GM23338 (cell line): ENCODE data around the gene SPRY2. TPM values are rescaled to one million over a fixed set of nuclear protein-coding genes. Genes with fewer than 3 reads are reported as not detected.
A peak's percentile ranks its signal among the peaks of the same experiment; 100 is the strongest.

ENCODE experiments used
- ATAC-seq: fragments of 200-7000 bp; cut with Tn5 transposase; 3 replicates; pipeline ENCODE4 v1.9.1; 2020
- DNase-seq: peaks from one replicate; pipeline ENCODE4 v3.0.0-alpha.2; 2015; ENCODE audit warnings: low spot score
- H2AFZ ChIP-seq: fragments of 200-600 bp; sonication (generic); 2 replicates; pipeline ENCODE4 v1.8.0; 2016; ENCODE audit warnings: antibody characterized with exemption, mild to moderate bottlenecking, moderate library complexity
- H3F3A ChIP-seq: fragments of 200-600 bp; sonication (generic); replicated peaks from 2 replicates; pipeline ENCODE4 v1.8.0; 2017; ENCODE audit warnings: antibody characterized with exemption, mixed run types, low read depth
- H3K27ac ChIP-seq: fragments of 200-600 bp; sonication (generic); 2 replicates; pipeline ENCODE4 v1.6.1; 2016; ENCODE audit warnings: low read depth
- H3K27me3 ChIP-seq: fragments of 200-600 bp; sonication (generic); 2 replicates; pipeline ENCODE4 v1.8.0; 2016; ENCODE audit warnings: mild to moderate bottlenecking, mixed run types, moderate library complexity; ENCODE audit not compliant: insufficient read depth
- H3K36me3 ChIP-seq: fragments of 200-600 bp; sonication (generic); 2 replicates; pipeline ENCODE4 v1.8.0; 2016; ENCODE audit warnings: mild to moderate bottlenecking; ENCODE audit not compliant: insufficient read depth
- H3K4me1 ChIP-seq: fragments of 200-600 bp; sonication (generic); 2 replicates; pipeline ENCODE4 v1.8.0; 2016; ENCODE audit warnings: mild to moderate bottlenecking, moderate library complexity; ENCODE audit not compliant: insufficient read depth
- H3K4me2 ChIP-seq: fragments of 200-600 bp; sonication (generic); 2 replicates; pipeline ENCODE4 v1.7.1; 2017; ENCODE audit warnings: mixed run types
- H3K4me3 ChIP-seq: fragments of 200-600 bp; sonication (generic); 2 replicates; pipeline ENCODE4 v1.6.1; 2016; ENCODE audit warnings: mixed run types
- H3K79me2 ChIP-seq: fragments of 200-600 bp; sonication (generic); replicated peaks from 2 replicates; pipeline ENCODE4 v1.8.0; 2017; ENCODE audit warnings: mild to moderate bottlenecking; ENCODE audit not compliant: insufficient read depth
- H3K9me2 ChIP-seq: fragments of 200-600 bp; sonication (generic); 2 replicates; pipeline ENCODE4 v1.8.0; 2017; ENCODE audit not compliant: insufficient read depth
- H4K20me1 ChIP-seq: fragments of 200-600 bp; sonication (generic); replicated peaks from 2 replicates; pipeline ENCODE4 v1.8.0; 2017; ENCODE audit warnings: mild to moderate bottlenecking; ENCODE audit not compliant: insufficient read depth
- H3K27ac Mint-ChIP-seq: 2 replicates; pipeline ENCODE4 v1.8.0; 2020; ENCODE audit warnings: inconsistent platforms, mild to moderate bottlenecking, moderate library complexity, mixed read lengths
- H3K27me3 Mint-ChIP-seq: 3 replicates; pipeline ENCODE4 v1.8.0; 2022; ENCODE audit warnings: low read depth, mild to moderate bottlenecking, moderate library complexity, mixed read lengths, inconsistent platforms; ENCODE audit not compliant: insufficient read depth, poor library complexity
- H3K36me3 Mint-ChIP-seq: 3 replicates; pipeline ENCODE4 v1.8.0; 2021; ENCODE audit warnings: low read depth, mild to moderate bottlenecking, inconsistent platforms, moderate library complexity, mixed read lengths
- H3K4me1 Mint-ChIP-seq: 3 replicates; pipeline ENCODE4 v1.8.0; 2020; ENCODE audit warnings: mild to moderate bottlenecking, inconsistent platforms, mixed read lengths
- H3K4me3 Mint-ChIP-seq: 3 replicates; pipeline ENCODE4 v1.8.0; 2021; ENCODE audit warnings: moderate library complexity, mild to moderate bottlenecking, inconsistent platforms, mixed read lengths
- H3K9me3 Mint-ChIP-seq: 3 replicates; pipeline ENCODE4 v1.8.0; 2020; ENCODE audit warnings: moderate library complexity, mild to moderate bottlenecking, inconsistent platforms, mixed read lengths
- CREB1 ChIP-seq: fragments of 250-450 bp; sonication (Bioruptor Pico); IDR thresholded peaks from 2 replicates; pipeline ENCODE4 v1.5.0; 2020; ENCODE audit warnings: low read depth, mild to moderate bottlenecking, moderate library complexity
- ETS1 ChIP-seq: IDR thresholded peaks from 2 replicates; pipeline ENCODE4 v1.6.1; 2016; ENCODE audit warnings: antibody characterized with exemption
- EZH2 ChIP-seq: fragments of 200-600 bp; sonication (generic); IDR thresholded peaks from one replicate; pipeline ENCODE4 v1.8.0; 2017; ENCODE audit warnings: antibody characterized with exemption, mild to moderate bottlenecking, low read depth; ENCODE audit not compliant: unreplicated experiment
- EZH2phosphoT487 ChIP-seq: fragments of 200-600 bp; sonication (generic); IDR thresholded peaks from one replicate; pipeline ENCODE4 v1.8.1; 2018; ENCODE audit warnings: antibody characterized with exemption; ENCODE audit not compliant: unreplicated experiment
- JUNB ChIP-seq: IDR thresholded peaks from one replicate; pipeline ENCODE4 v1.6.1; 2016; ENCODE audit warnings: antibody characterized with exemption; ENCODE audit not compliant: unreplicated experiment
- NANOG ChIP-seq: IDR thresholded peaks from 2 replicates; pipeline ENCODE4 v1.6.1; 2016; ENCODE audit warnings: antibody characterized with exemption, borderline replicate concordance
- POLR2AphosphoS5 ChIP-seq: IDR thresholded peaks from 2 replicates; pipeline ENCODE4 v1.6.1; 2016; ENCODE audit warnings: antibody characterized with exemption, low read depth
- REST ChIP-seq: IDR thresholded peaks from one replicate; pipeline ENCODE4 v1.6.1; 2018; ENCODE audit warnings: antibody characterized with exemption; ENCODE audit not compliant: unreplicated experiment
- ZNF114 ChIP-seq: fragments of 250-450 bp; sonication (Bioruptor Pico); IDR thresholded peaks from 2 replicates; pipeline ENCODE4 v1.5.0; 2020; ENCODE audit warnings: mild to moderate bottlenecking, moderate library complexity
- ZNF331 ChIP-seq: fragments of 250-450 bp; sonication (Bioruptor Pico); IDR thresholded peaks from 2 replicates; pipeline ENCODE4 v1.5.0; 2020; ENCODE audit warnings: low read depth, mild to moderate bottlenecking, moderate library complexity
- polyA plus RNA-seq: library from polyadenylated mRNA; unstranded; fragments of >200 nt; fragmentation: Nextera tagmentation; extraction: Ambion mirVana; gene quantifications from 2 replicates; pipeline ENCODE4 v1.2.1, GENCODE V29; 2016
- total RNA-seq: library from RNA; depleted of rRNA; stranded (reverse); fragments of >200 nt; shearing (Covaris generic); gene quantifications from 2 replicates; pipeline ENCODE4 v1.2.3, GENCODE V29; 2014
- TF ChIP-seq, protein P1 (sequence below), 2 experiments: fragments of 200-600 bp in 1 of 2; sonication (generic) in 1 of 2; conservative IDR thresholded peaks; 2 replicates each; pipeline versions ENCODE4 v1.5.1 to v1.6.1; 2016 to 2017; ENCODE audit warnings: antibody characterized with exemption in 2 of 2, low read depth in 2 of 2, mild to moderate bottlenecking in 2 of 2, moderate library complexity in 1 of 2

The SPRY2 gene
- total and polyA plus RNA-seq, 2 experiments from 2014 or later = 21.5 to 39.1 TPM

- Mint-ChIP-seq H3K27me3 (peaks cover 17% of the 10 kb centered on the region), H3K9me3 (no peaks in the 10 kb centered on the region), H3K4me1 (peaks cover 36% of the 10 kb centered on the region), H3K4me3 (no peak overlapping the region), H3K27ac (peak overlapping the region; percentile 67; the same call in 1 of the 2 replicates), H3K36me3 (no peaks in the 10 kb centered on the region; the same call in 2 of the 3 replicates)
- Histone ChIP-seq H4K20me1 (no peaks in the 10 kb centered on the region), H3K4me3 (no peak overlapping the region), H3K79me2 (no peaks in the 10 kb centered on the region), H3K4me2 (0 out of 2 replicates have a peak overlapping the region, but pooled peaks have one; percentile 29), H3K36me3 (no peaks in the 10 kb centered on the region), H3F3A (peaks cover 6% of the 10 kb centered on the region; the same call in 1 of the 2 replicates), H3K4me1 (peaks cover 23% of the 10 kb centered on the region), H3K27me3 (no peaks in the 10 kb centered on the region), H3K27ac (no peak overlapping the region; the same call in 1 of the 2 replicates), H2AFZ (no peak overlapping the region), H3K9me2 (no peaks in the 10 kb centered on the region)
- ATAC-seq = peak; percentile 36
- peak; percentile 60 for DNase-seq
- TF ChIP-seq CREB1 (CRISPR knock-in tag) = no peak
- TF ChIP-seq, protein P1, sequence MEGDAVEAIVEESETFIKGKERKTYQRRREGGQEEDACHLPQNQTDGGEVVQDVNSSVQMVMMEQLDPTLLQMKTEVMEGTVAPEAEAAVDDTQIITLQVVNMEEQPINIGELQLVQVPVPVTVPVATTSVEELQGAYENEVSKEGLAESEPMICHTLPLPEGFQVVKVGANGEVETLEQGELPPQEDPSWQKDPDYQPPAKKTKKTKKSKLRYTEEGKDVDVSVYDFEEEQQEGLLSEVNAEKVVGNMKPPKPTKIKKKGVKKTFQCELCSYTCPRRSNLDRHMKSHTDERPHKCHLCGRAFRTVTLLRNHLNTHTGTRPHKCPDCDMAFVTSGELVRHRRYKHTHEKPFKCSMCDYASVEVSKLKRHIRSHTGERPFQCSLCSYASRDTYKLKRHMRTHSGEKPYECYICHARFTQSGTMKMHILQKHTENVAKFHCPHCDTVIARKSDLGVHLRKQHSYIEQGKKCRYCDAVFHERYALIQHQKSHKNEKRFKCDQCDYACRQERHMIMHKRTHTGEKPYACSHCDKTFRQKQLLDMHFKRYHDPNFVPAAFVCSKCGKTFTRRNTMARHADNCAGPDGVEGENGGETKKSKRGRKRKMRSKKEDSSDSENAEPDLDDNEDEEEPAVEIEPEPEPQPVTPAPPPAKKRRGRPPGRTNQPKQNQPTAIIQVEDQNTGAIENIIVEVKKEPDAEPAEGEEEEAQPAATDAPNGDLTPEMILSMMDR (conservative IDR thresholded peaks at IDR 0.05; ENCODE audit: low read depth in 2 of 2) = peak; percentile 34 to 54; a peak in 3 of 4 replicates
These were observed 21.0 kb upstream of the SPRY2 start for GRCh38 chr13:80361883-80362327.

DNA sequence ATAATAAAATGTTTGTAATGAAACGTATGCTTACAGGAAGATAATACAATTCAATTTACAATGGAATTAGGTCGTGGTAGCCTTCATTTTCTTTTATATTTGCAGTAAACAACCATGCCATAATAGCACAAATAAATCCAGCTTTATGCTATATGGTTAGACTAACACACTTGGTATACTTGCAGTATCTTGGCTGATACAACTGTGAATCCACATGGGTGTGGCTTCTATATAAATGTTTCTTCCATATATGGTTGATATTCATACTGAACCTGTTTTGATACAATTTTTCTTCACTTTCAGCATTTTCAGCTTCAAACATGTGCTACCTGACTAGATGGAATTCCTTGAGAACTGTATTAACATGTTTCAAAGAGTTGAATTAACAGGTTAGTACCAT lies 20.4 kb upstream of the SPRY2 start:
- no peaks in the 10 kb centered on the region for H3K79me2 ChIP-seq
- Mint-ChIP-seq H3K9me3 (peaks cover 1% of the 10 kb centered on the region; the same call in 1 of the 3 replicates), H3K4me3 (no peak overlapping the region), H3K27ac (no peak overlapping the region), H3K27me3 (peaks cover 15% of the 10 kb centered on the region), H3K4me1 (peaks cover 36% of the 10 kb centered on the region), H3K36me3 (peaks cover 1% of the 10 kb centered on the region; the same call in 1 of the 3 replicates)
- peak overlapping the region; percentile 65; the same call in 1 of the 2 replicates for H3K4me2 ChIP-seq
- ATAC-seq (no peak), DNase-seq (no peak)
- H3K9me2 ChIP-seq = no peaks in the 10 kb centered on the region
- peaks cover 6% of the 10 kb centered on the region; the same call in 1 of the 2 replicates for H3F3A ChIP-seq
- no peaks in the 10 kb centered on the region for H4K20me1 ChIP-seq
- peaks cover 23% of the 10 kb centered on the region for H3K4me1 ChIP-seq
- H3K27me3 ChIP-seq = no peaks in the 10 kb centered on the region
- no peak overlapping the region for H2AFZ ChIP-seq
- H3K27ac ChIP-seq = no peak overlapping the region
- H3K4me3 ChIP-seq = no peak overlapping the region
- H3K36me3 ChIP-seq = no peaks in the 10 kb centered on the region
- no peak for TF ChIP-seq CREB1 (CRISPR knock-in tag)
- TF ChIP-seq, protein P1 (conservative IDR thresholded peaks at IDR 0.05; ENCODE audit: low read depth in 2 of 2) = no peak
- TF ChIP-seq REST = no peak
- TF ChIP-seq NANOG = no peak
- no peak for TF ChIP-seq JUNB
- TF ChIP-seq ETS1 = no peak
- no peak for TF ChIP-seq POLR2AphosphoS5
- no peak for TF ChIP-seq EZH2phosphoT487
- no peak for TF ChIP-seq ZNF331 (CRISPR knock-in tag)
- TF ChIP-seq ZNF114 (CRISPR knock-in tag) = no peak
- no peak for TF ChIP-seq EZH2
